SIG-M5 treated with dmso at 0.1 percent for 504 hours (cell line): Measurements from ENCODE around the gene KRTAP2-2.

Experiments
- DNase-seq: peaks from one replicate; lab custom pipeline; 2025; ENCODE audit not compliant: unreplicated experiment; lab: John Stamatoyannopoulos, UW

KRTAP2-2 gene

DNA sequence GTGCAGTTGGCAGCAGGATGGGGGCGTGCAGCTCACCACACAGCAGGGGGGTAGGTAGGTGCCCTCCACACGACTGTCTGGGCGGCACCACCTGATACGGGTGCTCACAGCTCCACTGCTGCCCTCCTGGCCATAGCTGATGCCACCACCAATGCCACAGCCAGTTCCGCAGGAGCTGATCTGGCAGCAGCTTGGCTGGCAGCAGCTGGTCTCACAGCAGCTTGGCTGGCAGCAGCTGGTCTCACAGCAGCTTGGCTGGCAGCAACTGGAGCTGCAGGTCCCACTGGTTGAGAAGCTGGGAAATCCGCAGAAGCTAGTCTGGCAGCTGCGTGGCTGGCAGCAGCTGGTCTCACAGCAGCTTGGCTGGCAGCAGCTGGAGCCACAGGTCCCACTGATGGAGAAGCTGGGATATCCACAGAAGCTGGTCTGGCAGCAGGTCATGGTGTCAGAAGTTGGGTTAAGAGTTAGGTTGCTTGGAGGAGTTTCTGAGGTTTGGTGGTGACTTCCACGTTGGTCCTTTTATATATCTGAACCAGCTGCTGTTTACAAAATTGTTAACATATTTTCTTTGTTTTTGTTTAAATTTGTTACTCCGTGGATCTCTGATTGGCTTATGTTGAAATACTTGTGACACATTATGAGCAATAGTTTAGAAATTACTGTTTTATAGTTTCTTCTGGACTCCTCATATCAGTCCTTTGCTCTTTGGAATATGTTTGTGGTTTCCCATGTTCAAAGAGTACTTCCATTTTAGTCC, 28.1 kb downstream of the KRTAP2-2 start, which contains the start of gene KRTAP1-5:
KRTAP1-5 (minus strand) TSS at position 494 of the 757 bp plus-strand sequence; CDS start at position 441, 53 bp downstream.
- DNase-seq, result no peak

DNA sequence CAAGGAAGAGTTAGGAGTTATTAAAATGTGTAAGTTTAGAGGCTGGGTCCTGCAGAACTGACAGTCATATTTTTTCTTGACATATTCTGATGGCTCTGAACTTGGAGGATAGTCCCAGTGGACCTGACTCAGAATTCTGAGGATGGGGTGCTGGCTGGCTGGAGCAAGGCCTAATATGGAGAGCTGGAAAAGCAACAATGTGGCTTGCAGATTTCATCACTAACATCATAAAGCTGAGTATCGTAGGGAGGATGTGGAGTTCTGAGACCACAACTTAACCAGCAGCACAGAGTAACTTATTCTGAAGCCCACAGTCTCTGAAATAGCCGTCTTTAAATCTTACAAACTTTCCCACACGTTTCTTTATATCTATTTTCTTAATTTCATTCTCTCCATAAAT, 30.3 kb downstream of the KRTAP2-2 start:
- no peak for DNase-seq

DNA sequence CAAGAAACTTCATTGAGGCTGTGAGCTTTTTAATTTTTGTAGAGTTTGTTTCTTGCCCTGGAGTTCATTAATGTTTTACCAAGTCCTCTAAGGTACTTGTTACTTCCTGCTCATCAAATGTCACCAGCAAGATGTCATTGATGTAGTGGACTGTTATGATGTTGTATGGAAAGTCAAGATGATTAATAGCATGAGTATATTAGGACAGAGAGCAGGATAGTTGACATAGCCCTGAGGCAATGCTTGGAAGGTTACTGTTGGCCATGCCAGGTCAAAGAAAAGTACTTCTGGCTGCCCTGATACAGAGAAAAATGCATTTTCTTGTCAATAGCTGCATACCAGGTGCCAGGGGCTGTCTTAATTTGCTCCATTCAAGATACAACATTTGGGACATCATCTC, 34.7 kb downstream of the KRTAP2-2 start:
- DNase-seq, result no peak

DNA sequence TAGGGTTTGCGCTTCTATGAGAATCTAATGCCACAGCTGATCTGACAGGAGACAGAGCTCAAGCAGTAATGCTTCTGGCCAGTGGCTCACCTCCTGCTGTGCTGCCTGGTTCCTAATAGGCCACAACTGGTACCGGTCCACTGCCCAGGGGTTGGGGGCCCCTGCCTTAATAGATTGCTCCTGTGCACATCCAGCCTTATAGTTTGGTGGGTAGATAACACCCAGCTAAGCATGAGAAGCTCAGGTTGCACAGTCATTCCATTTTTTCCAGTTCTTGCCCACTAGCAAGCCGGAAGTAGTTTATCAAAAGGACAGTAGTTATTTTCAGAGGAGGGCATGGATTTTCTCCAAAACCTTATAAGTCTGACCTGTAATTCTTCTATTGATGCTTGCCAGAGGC, 35.6 kb downstream of the KRTAP2-2 start:
- no peak for DNase-seq

DNA sequence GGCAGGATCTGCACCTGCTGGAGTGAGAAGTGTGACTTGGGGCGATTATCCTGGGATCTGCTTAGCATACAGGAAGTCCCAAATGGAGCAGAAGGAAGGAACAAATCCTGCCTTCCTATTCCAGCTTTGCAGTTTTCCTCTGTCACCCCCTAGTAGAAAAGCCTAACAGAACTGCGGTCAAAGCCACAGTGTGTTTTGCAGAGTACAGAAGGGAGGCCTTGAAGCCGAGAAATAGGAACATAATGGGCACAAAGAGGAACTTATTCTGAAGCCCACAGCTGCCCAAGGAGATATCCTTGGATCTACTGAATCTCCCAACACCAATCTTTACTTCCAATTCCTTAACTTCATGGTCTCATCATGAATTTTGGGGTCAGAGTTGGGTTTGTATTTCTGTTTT, 36.5 kb downstream of the KRTAP2-2 start:
- DNase-seq, result no peak

DNA sequence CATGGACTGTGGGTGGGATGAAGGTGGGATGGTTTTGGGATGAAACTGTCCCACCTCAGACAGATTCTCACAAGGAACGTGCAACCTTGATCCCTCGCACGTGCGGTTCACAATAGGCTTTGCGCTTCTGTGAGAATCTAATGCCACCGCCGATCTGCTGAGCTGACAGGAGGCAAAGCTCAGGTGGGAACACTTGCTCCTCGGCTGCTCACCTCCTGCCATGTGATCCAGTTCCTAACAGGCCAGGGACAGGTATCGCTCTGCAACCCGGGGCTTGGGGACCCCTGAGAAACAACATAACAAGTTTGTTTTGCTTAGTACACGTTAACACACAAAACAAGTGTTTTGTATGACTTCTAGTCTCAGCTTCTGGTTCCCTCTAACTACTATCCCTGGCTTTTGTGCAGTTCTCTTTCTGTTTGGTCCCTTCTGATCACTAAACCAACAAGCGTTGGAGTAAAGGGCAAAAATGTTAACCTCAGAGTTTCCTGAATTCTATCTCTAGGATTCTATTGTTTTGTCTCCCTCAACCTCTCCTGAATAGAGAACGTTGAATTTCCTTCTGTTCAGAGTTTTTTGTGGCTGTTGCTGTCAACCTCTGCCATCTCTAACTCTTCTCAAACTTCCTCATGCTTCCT, 38.3 kb downstream of the KRTAP2-2 start:
- no peak for DNase-seq

DNA sequence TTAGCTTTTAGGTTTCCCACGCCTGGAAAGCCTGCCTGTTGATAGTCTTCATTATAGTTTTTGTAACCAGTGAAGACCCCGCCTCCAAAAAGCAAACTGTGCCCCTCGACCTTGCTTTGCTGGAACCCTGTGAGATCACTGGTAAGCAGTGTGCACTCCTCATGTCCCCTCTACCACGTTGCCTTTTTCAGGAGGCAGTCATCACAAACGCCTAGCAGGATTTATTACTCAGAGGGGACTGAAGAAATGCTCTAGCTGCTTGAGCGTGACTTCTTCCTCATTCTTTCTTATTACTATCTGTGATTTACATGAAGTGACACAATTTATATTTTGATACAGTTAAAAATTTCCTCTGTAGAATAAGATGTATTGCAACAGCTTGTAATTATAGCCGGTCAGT, 39.6 kb downstream of the KRTAP2-2 start:
- DNase-seq, result no peak

DNA sequence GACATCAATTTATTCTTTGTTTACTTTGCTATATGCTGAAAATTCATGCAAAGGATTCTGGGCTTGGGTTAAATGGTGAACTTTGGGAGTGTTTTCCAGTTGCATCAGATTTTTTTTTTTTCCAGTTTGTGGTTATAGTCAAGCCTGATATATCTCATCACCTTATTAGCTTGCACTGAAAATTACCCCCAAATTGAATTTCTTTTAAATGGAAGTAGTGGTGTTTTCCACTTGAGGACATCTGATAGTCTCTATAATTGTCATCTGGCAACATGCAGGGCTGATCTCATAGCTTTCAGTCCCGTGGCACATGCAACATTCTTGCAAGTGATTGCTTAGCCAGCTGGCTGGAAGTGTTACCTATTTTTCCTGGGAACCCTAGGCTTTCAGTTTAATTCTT, 41.4 kb downstream of the KRTAP2-2 start:
- DNase-seq, result no peak

DNA sequence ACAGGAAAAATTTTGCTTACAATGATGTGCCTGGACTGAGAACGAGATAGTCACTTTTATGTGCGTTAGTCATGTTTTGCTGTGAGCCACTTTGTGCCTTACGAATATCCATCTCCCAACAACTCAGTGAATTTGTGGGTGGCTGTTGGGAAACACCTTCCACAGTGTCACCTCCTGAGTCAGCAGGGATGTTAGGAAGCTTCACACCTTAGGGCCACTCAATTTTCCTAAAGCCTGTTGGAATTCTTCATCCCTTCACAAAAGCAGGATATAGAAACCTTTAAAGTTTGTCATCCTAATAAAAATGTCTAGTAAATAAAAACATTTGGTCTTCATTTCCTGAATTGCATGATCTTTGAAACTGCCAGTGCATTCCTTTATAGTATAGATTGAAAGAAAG, 41.8 kb downstream of the KRTAP2-2 start:
- no peak for DNase-seq

DNA sequence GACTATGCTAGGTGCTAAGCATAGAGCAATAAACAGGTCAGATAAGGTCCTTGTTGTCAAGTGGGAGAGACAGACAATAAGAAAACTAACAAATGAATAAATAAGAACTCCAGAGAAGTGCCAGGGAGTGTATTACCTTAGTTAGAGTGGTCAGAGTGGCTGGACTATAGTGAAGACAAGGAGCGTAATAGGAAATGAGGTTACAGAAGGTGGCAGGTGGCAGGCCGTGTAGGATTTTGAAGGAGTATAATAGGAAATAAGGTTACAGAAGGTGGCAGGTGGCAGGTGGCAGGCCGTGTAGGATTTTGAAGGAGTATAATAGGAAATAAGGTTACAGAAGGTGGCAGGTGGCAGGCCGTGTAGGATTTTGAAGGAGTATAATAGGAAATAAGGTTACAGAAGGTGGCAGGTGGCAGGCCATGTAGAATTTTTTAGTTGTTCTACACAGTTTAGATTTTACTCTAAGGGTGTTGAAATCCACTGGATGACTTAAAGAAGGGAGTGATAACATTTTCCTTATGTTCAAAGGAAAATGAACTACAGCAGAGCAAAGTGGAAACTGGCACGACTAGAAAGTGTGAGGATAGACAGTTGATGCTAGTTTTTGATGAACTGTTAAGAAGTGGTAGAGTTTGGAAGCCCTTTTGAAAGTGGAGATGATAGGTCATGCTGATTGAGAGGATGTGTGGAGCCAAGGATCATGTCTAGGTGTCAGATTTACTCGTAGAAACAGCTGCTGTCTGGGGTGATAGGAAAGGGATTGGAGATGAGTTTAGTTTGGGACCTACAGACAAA, 42.5 kb downstream of the KRTAP2-2 start:
- DNase-seq, result no peak

DNA sequence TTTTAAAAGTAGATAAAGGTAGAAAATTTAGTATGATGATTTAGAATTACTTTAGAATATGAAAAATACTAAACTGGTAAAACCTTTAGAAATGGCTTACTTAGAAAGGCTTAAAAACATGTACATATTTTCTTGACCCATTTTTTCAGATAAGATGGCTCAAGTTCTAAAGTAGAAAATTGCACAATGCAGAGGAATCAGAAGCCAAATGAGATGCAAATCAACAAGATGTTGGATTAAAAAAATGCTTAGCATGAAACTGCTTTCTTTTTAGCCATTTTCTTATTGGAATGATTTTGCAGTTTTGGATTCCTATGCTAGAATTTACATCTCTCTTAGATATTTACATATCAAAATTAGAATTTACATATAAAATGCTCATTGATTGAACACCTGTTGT, 44.6 kb downstream of the KRTAP2-2 start:
- no peak for DNase-seq

DNA sequence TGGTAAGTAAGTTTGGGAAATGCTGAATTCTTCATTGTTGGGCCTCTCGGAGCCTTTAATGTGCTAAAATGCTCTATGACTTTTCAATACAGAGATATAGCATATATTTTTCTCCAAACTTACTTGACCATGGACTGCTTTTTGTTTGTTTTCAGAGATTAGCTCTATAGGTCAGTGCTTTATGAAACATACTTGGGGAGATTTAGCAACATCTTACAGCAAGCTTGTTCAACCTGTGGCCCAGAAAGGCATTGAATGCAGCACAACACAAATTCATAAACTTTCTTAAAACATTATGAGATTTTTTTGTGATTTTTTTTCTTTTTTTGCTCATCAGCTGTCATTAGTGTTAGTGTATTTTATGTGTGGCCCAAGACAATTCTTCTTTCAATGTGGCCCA, 45.1 kb downstream of the KRTAP2-2 start:
- DNase-seq, result no peak

DNA sequence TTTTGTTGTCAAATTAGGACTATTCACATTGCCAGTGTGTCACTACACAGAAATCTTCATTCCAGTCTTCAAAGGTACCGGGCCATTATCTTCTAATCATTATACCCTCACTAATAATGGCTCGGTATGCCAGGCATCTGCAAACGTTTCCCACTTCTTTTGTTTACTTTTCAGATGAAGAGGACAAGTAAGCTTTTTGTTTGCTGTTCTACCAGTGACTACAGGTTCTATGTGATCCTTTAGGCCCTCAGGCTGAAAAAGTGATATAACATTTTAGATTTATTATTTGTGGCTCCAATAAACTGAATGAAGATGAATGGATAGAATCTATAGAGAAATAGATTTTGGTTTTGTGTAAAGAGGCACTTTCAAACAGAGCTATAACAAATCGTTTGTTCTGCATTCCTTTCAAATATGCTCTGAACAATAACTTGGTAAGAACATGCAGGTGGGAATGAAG, 45.7 kb downstream of the KRTAP2-2 start:
- DNase-seq, result peak; percentile 21

DNA sequence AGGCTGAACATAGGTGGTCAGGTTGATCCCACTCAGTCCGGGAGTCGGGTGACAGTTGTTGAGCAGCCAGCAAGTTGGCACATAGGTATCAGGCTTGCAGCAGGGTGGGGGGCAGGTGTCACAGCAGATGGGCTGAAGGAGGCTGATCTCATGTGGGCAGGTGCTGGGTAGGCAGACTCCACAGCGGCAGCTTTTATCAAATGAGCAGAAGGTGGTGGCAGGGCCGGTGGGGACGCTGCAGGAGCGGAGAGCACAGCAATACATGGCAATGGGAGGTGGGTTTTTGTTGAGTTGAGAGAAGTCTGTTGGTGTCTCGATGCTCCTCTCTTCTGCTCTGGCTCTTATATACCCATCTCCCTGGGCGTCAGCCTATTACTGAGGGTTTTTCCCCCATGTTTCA, 46.2 kb downstream of the KRTAP2-2 start, which contains the start of gene KRTAP3-1:
KRTAP3-1 (minus strand) TSS at position 318 of the 400 bp plus-strand sequence; CDS start at position 264, 54 bp downstream.
- DNase-seq, result no peak
